Uterus (tissue), 2 donors: Measurements from ENCODE around the gene COASY.

Experiments
- POLR2A ChIP-seq, 2 donors: fragments of 450-650 bp; IDR thresholded peaks; one replicate each; pipeline ENCODE4 v1.6.1; 2016; ENCODE audit warnings: antibody characterized with exemption in 2 of 2, mild to moderate bottlenecking in 1 of 2, moderate library complexity in 1 of 2
- TF ChIP-seq, protein P1 (sequence below), 4 experiments: fragments of 200-600 bp in 2 of 4; fragments of 450-650 bp in 2 of 4; sonication (generic) in 2 of 4; IDR thresholded peaks; one replicate each; pipeline ENCODE4 v1.5.1; 2016 to 2019; ENCODE audit warnings: antibody characterized with exemption in 4 of 4, mild to moderate bottlenecking in 2 of 4, moderate library complexity in 1 of 4

DNA sequence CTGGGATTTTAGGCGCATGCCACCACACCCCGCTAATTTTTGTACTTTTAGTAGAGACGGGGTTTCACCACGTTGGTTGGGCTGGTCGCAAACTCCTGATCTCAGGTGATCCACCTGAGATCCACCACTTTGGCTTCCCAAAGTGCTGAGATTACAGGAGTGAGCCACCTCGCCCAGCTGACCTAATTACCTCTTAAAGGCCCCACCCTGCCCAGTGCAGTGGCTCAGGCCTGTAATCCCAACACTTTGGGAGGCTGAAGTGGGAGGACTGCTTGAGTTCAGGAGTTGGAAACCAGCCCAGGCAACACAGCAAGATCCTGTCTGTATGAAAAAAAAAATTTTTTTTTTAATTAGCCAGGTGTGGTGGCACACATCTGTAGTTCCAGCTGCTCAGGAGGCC lies 2.9 kb upstream of the COASY start:
- TF ChIP-seq, protein P1, sequence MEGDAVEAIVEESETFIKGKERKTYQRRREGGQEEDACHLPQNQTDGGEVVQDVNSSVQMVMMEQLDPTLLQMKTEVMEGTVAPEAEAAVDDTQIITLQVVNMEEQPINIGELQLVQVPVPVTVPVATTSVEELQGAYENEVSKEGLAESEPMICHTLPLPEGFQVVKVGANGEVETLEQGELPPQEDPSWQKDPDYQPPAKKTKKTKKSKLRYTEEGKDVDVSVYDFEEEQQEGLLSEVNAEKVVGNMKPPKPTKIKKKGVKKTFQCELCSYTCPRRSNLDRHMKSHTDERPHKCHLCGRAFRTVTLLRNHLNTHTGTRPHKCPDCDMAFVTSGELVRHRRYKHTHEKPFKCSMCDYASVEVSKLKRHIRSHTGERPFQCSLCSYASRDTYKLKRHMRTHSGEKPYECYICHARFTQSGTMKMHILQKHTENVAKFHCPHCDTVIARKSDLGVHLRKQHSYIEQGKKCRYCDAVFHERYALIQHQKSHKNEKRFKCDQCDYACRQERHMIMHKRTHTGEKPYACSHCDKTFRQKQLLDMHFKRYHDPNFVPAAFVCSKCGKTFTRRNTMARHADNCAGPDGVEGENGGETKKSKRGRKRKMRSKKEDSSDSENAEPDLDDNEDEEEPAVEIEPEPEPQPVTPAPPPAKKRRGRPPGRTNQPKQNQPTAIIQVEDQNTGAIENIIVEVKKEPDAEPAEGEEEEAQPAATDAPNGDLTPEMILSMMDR (IDR thresholded peaks at IDR 0.05) = no peak
- no peak for TF ChIP-seq POLR2A (IDR thresholded peaks at IDR 0.05)
